Loucy (cell line): Measurements from ENCODE around the gene MGMT.

Experiments
- H2AFZ ChIP-seq: fragments of 200-600 bp; sonication (generic); 2 replicates; pipeline ENCODE4 v1.6.0; 2016; ENCODE audit warnings: antibody characterized with exemption, mild to moderate bottlenecking, low read length, moderate library complexity
- H3F3A ChIP-seq: fragments of 200-600 bp; 2 replicates; pipeline ENCODE4 v1.6.0; 2016; ENCODE audit warnings: antibody characterized with exemption, low read depth, mild to moderate bottlenecking
- H3K27me3 ChIP-seq: fragments of 200-600 bp; sonication (generic); 2 replicates; pipeline ENCODE4 v1.6.1; 2014; ENCODE audit warnings: low read length, mild to moderate bottlenecking; ENCODE audit not compliant: insufficient read depth, poor library complexity, severe bottlenecking
- H3K36me3 ChIP-seq: fragments of 200-600 bp; sonication (generic); 2 replicates; pipeline ENCODE4 v1.6.1; 2016; ENCODE audit warnings: low read length; ENCODE audit not compliant: insufficient read depth
- H3K4me1 ChIP-seq: fragments of 200-600 bp; sonication (generic); 2 replicates; pipeline ENCODE4 v1.5.1; 2014; ENCODE audit warnings: low read length, mild to moderate bottlenecking; ENCODE audit not compliant: insufficient read depth, poor library complexity, severe bottlenecking
- H3K4me2 ChIP-seq: fragments of 200-600 bp; sonication (generic); 2 replicates; pipeline ENCODE4 v1.6.0; 2014; ENCODE audit warnings: antibody characterized with exemption, low read length, low read depth, mild to moderate bottlenecking; ENCODE audit not compliant: poor library complexity, severe bottlenecking
- H3K4me3 ChIP-seq: fragments of 200-600 bp; sonication (generic); 2 replicates; pipeline ENCODE4 v1.5.1; 2014; ENCODE audit warnings: low read length, mild to moderate bottlenecking, mixed read lengths; ENCODE audit not compliant: poor library complexity, severe bottlenecking
- H3K79me2 ChIP-seq: fragments of 200-600 bp; sonication (generic); 2 replicates; pipeline ENCODE4 v1.6.1; 2014; ENCODE audit warnings: low read length; ENCODE audit not compliant: insufficient read depth
- H3K9ac ChIP-seq: fragments of 200-600 bp; sonication (generic); 2 replicates; pipeline ENCODE4 v1.6.0; 2014; ENCODE audit warnings: mild to moderate bottlenecking, low read depth, low read length, moderate library complexity; ENCODE audit not compliant: poor library complexity, severe bottlenecking
- H3K9me2 ChIP-seq: fragments of 200-600 bp; sonication (generic); replicated peaks from 2 replicates; pipeline ENCODE4 v1.6.1; 2016; ENCODE audit warnings: low read depth, low read length, mixed read lengths
- H3K9me3 ChIP-seq: fragments of 200-600 bp; sonication (generic); 2 replicates; pipeline ENCODE4 v1.6.1; 2014; ENCODE audit warnings: mild to moderate bottlenecking, antibody characterized with exemption, low read length, low read depth; ENCODE audit not compliant: insufficient read depth
- H4K20me1 ChIP-seq: fragments of 200-600 bp; sonication (generic); 2 replicates; pipeline ENCODE4 v1.6.0; 2014; ENCODE audit warnings: antibody characterized with exemption, low read length, mild to moderate bottlenecking; ENCODE audit not compliant: insufficient read depth, poor library complexity, severe bottlenecking
- EZH2phosphoT487 ChIP-seq: fragments of 200-600 bp; IDR thresholded peaks from 2 replicates; pipeline ENCODE4 v1.6.1; 2018; ENCODE audit warnings: antibody characterized with exemption, mild to moderate bottlenecking, moderate library complexity, borderline replicate concordance
- TF ChIP-seq, protein P1 (sequence below): fragments of 200-600 bp; sonication (generic); conservative IDR thresholded peaks from 2 replicates; pipeline ENCODE4 v1.5.1; 2014; ENCODE audit warnings: mild to moderate bottlenecking, antibody characterized with exemption, low read length

MGMT gene

DNA sequence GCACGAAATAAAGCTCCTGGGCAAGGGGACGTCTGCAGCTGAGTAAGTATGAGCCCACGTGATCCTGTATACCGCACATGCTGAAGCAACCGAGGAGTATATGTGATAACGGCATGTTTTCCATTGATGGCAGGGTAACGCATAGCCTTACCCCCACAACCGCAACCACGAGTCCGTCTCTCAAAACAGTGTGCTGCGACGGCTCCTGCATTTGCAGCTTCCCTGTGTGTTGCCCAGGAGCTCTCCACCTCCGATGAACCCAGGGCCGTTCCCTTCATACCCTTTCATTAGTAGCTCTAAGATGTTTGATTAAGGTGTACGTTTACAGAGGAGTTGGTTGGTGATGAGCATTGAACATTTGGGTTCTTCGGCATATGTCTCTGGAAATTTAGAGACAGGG lies 69.3 kb downstream of the MGMT start:
- H3K4me3 ChIP-seq, result no peak overlapping the region
- peaks cover 9% of the 10 kb centered on the region for H4K20me1 ChIP-seq
- H3K9me3 ChIP-seq, result no peaks in the 10 kb centered on the region
- peaks cover 11% of the 10 kb centered on the region for H3K4me1 ChIP-seq
- no peaks in the 10 kb centered on the region for H3K9me2 ChIP-seq
- peaks cover 4% of the 10 kb centered on the region; the same call in 1 of the 2 replicates for H3K79me2 ChIP-seq
- no peak for TF ChIP-seq EZH2phosphoT487
- TF ChIP-seq, protein P1, sequence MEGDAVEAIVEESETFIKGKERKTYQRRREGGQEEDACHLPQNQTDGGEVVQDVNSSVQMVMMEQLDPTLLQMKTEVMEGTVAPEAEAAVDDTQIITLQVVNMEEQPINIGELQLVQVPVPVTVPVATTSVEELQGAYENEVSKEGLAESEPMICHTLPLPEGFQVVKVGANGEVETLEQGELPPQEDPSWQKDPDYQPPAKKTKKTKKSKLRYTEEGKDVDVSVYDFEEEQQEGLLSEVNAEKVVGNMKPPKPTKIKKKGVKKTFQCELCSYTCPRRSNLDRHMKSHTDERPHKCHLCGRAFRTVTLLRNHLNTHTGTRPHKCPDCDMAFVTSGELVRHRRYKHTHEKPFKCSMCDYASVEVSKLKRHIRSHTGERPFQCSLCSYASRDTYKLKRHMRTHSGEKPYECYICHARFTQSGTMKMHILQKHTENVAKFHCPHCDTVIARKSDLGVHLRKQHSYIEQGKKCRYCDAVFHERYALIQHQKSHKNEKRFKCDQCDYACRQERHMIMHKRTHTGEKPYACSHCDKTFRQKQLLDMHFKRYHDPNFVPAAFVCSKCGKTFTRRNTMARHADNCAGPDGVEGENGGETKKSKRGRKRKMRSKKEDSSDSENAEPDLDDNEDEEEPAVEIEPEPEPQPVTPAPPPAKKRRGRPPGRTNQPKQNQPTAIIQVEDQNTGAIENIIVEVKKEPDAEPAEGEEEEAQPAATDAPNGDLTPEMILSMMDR, result no peak
- H3K27me3 ChIP-seq, result no peaks in the 10 kb centered on the region
- no peaks in the 10 kb centered on the region for H3F3A ChIP-seq
- no peak overlapping the region for H3K9ac ChIP-seq
- no peak overlapping the region for H3K4me2 ChIP-seq
- no peaks in the 10 kb centered on the region for H3K36me3 ChIP-seq
- no peak overlapping the region for H2AFZ ChIP-seq

DNA sequence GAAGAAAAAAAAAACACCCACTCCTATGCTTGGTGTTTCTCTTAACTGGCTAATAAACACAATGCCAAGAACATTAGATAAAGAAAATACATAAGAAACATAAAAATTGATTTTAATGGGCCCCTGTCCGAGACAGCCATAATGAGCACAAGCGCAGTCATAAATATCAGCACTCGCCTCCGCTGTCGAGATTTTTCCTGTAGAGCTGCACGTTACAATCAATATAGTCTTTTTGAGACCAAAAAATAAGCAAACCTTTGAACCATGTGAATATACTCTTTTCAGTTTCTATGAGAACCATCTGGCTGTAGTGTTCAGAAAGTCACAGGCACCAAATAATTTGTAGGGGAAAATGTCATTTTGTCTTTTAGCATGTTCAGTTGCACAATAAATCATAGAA lies 70.1 kb downstream of the MGMT start:
- TF ChIP-seq, protein P1, result no peak
- no peak for TF ChIP-seq EZH2phosphoT487
- Histone ChIP-seq H3K36me3 (no peaks in the 10 kb centered on the region), H3K4me2 (no peak overlapping the region), H4K20me1 (peaks cover 6% of the 10 kb centered on the region), H3K27me3 (no peaks in the 10 kb centered on the region), H2AFZ (no peak overlapping the region), H3K79me2 (peaks cover 4% of the 10 kb centered on the region; the same call in 1 of the 2 replicates), H3K9ac (no peak overlapping the region), H3K4me1 (peaks cover 11% of the 10 kb centered on the region), H3K4me3 (no peak overlapping the region), H3K9me2 (no peaks in the 10 kb centered on the region), H3F3A (no peaks in the 10 kb centered on the region), H3K9me3 (no peaks in the 10 kb centered on the region)

DNA sequence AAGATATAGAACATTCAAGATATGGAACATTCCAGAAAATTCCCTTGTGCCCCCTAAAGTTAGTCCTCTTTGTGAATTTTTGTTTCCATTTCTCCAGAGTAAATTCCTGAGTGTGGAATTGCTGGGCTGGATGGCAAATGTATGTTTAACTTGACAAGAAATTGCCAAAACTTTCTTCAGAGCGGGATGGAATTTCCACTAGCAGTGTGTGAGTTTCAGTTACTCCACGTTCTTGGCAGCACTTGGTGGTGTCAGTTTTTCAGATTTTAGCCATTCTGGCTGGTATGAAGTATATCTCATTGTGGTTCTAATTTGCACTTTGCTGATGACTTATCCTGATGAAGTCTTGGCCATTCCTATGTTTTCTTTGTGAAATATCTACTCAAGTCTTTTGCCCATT lies 71.2 kb downstream of the MGMT start:
- H3K36me3 ChIP-seq, result no peaks in the 10 kb centered on the region
- no peak overlapping the region for H3K9ac ChIP-seq
- H3K4me2 ChIP-seq, result no peak overlapping the region
- H3K79me2 ChIP-seq, result peaks cover 4% of the 10 kb centered on the region; the same call in 1 of the 2 replicates
- H3F3A ChIP-seq, result no peaks in the 10 kb centered on the region
- no peaks in the 10 kb centered on the region for H3K9me3 ChIP-seq
- no peaks in the 10 kb centered on the region for H4K20me1 ChIP-seq
- no peaks in the 10 kb centered on the region for H3K27me3 ChIP-seq
- no peak overlapping the region for H3K4me3 ChIP-seq
- H2AFZ ChIP-seq, result no peak overlapping the region
- peaks cover under 1% of the 10 kb centered on the region for H3K4me1 ChIP-seq
- no peak for TF ChIP-seq EZH2phosphoT487
- TF ChIP-seq, protein P1, result no peak
- H3K9me2 ChIP-seq, result no peaks in the 10 kb centered on the region
